Adipose tissue (tissue), 3 donors: Measurements from ENCODE around the gene TRIM9. TPM values are rescaled to one million over a fixed set of nuclear protein-coding genes. Genes with fewer than 3 reads are reported as not detected.
"Not testable (repeated sequence)": the region's sequence is repeated elsewhere in the genome, so short reads cannot be mapped to it uniquely, and the experiment has no call there.

Experiments
- H3K27ac ChIP-seq: one replicate; pipeline ENCODE4 v1.5.1; 2013; ENCODE audit warnings: low read depth, low read length
- WGBS, 3 donors: extraction: QIAGEN DNeasy Blood & Tissue Kit; methylation state at CpG; one replicate each; pipeline ENCODE4 v1.1.7; 2013; 5-methylcytosine and 5-hydroxymethylcytosine counted together
- polyA plus RNA-seq, 3 donors: library from polyadenylated mRNA; stranded (reverse); fragments of 200-250 nt; gene quantifications; one replicate each; pipeline ENCODE4 v1.2.3, GENCODE V29; 2013
- donor health status: healthy with polysubstance abuse.
- donor health status: Bipolar disorder and iron deficiency.
- donor health status: healthy.

Gene TRIM9
- polyA plus RNA-seq, 3 donors, result 0.30 to 1.0 (median 0.41) TPM

- WGBS, 3 donors, result 78 to 84% (median 83%) methylated on average over 2 of the region's 2 CpGs
These were observed 110.7 kb downstream of the TRIM9 start for GRCh38 chr14:50984036-50984710.

GRCh38 chr14:50979941-50980850 is 114.7 kb downstream of the TRIM9 start:
- H3K27ac ChIP-seq, result no peak overlapping the region
- 41 to 67% (median 64%) methylated on average over 5 of the region's 5 CpGs for WGBS, 3 donors

More at GRCh38 chr14:50984036-50984710, 110.7 kb downstream of the TRIM9 start:
- H3K27ac ChIP-seq, result no peak overlapping the region

GRCh38 chr14:50978888-50979287 is 116.0 kb downstream of the TRIM9 start:
- WGBS, 3 donors, result 89% methylated on average over 4 of the region's 4 CpGs

DNA sequence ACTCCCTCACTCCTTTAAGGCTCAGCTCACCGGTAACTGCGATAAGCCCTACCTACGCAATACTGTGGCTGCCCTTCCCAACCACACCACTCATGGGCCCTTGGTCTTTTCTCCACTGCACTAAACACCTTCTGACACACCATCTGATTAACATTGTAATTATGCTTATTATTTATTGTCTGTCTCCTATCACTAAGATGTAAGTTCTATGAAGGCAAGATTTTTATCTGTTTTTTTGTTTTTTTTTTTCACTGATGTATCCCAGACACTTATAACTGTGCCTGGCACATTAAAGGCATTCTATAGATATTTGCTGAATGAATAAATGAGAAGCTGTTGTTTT is 116.4 kb downstream of the TRIM9 start:
- WGBS, 3 donors, result 82 to 98% (median 88%) methylated on average over 3 of the region's 3 CpGs

More at GRCh38 chr14:50978888-50979287, 116.0 kb downstream of the TRIM9 start:
- H3K27ac ChIP-seq, result no peak overlapping the region

GRCh38 chr14:50977863-50978528 is 116.9 kb downstream of the TRIM9 start:
- WGBS, 3 donors, result 82 to 90% (median 83%) methylated on average over 3 of the region's 3 CpGs
- H3K27ac ChIP-seq, result no peak overlapping the region

More for the DNA sequence above, 116.4 kb downstream of the TRIM9 start:
- no peak overlapping the region for H3K27ac ChIP-seq

DNA sequence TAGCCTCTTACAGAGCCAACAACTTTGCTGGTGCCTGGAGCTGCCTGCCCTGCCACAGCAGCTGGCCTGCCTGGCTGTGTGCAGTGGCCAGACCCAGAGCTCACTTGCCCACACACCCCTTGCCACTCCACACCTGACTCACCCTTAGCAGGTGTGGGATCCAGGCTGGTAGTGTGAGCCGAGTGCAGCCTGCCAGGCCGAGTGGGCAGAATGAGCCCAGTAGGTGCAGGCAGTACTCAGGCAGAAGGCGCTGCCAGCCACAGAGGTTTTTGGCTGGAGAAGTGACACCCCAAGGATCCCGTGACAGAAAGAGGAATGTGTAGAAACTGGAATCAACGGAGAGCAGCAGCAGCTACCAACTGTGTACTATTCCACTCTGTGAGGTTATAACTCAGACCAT is 120.8 kb downstream of the TRIM9 start:
- WGBS, 3 donors, result 88 to 92% (median 89%) methylated on average over 5 of the region's 5 CpGs

DNA sequence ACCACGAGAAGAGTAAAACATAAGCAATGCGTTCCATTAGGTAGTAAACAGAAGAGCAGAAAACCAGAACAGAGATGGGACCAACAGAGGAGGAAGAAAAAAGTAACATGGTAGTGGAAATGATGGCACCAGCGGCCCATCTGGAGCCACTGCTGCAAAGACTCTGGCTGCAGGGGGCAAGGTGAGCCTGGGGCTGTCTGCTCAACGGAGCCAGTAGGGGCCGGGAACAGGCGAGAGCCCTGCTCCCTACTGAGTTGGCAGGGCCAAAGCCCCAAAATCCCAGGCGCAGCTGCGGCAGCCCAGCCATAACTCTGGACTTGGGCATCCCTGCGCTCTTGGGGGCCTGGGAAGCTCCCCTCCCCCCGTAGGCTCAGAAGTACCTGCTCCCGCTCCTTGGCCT is 122.2 kb downstream of the TRIM9 start:
- H3K27ac ChIP-seq, result no peak overlapping the region
- WGBS, 3 donors, result 91 to 97% (median 95%) methylated on average over 11 of the region's 11 CpGs

More for the DNA sequence above, 120.8 kb downstream of the TRIM9 start:
- no peak overlapping the region for H3K27ac ChIP-seq

- 86 to 90% (median 87%) methylated on average over 6 of the region's 6 CpGs for WGBS, 3 donors
- no peak overlapping the region for H3K27ac ChIP-seq
These were observed 123.8 kb downstream of the TRIM9 start for GRCh38 chr14:50970886-50971781.

GRCh38 chr14:50967790-50968189 is 127.1 kb downstream of the TRIM9 start:
- 25 to 69% (median 37%) methylated on average over 2 of the region's 2 CpGs for WGBS, 3 donors
- no peak overlapping the region for H3K27ac ChIP-seq

- 63 to 79% (median 69%) methylated on average over 3 of the region's 3 CpGs for WGBS, 3 donors
- H3K27ac ChIP-seq, result no peak overlapping the region
These were observed 127.8 kb downstream of the TRIM9 start for GRCh38 chr14:50967103-50967502.

DNA sequence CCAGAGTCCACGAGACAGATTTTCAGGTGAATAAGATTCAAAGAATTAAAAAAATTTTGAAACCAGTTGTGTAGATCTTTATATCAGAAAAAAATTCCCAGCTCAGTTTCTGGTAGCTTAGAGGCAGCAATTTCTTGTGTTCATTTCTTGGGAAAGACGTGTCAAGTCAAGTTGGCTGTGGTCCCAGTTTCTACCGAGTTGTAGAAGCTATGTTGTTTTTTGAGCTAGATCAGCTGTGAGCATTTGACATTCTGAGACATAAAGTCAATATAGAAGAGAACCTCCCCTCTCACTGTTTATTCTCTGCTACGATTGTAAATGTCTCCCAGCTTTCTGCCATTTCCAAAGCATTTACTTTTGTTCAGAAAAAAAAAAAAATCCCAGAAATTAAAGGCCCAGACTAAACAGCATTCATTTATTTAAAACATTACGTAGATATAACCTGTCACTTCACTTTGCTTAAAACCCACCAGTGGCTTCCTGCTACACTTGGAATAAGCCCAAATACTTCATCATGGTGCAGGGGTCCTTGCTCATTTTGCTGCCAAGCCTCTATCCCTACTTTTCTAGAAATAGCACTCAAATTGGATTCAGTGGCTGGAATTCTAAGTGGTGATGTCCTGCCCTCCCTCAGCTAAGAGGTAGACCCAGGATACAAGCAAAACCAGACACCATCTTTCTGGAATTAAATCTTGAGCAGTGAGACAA is 130.1 kb downstream of the TRIM9 start:
- H3K27ac ChIP-seq, result no peak overlapping the region
- WGBS, 3 donors, result 18 to 34% (median 29%) methylated on average over 5 of the region's 5 CpGs

DNA sequence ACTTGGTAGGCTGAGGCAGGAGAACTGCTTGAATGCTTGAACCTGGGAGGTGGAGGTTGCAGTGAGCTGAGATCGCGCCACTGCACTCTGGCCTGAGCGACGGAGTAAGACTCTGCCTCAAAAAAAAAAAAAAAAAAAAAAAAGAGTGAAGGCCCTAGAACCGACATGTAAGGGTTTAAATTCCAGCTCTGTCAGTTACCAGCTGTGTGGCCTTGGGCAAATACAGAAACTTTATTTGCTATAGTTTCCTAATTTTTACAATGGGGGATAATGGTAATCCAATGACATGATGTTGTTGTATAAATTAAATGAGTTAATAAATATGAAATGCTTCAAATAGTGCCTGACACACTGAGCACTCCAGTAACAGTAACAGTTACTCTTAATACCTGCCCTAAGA is 131.0 kb downstream of the TRIM9 start:
- no peak overlapping the region for H3K27ac ChIP-seq

DNA sequence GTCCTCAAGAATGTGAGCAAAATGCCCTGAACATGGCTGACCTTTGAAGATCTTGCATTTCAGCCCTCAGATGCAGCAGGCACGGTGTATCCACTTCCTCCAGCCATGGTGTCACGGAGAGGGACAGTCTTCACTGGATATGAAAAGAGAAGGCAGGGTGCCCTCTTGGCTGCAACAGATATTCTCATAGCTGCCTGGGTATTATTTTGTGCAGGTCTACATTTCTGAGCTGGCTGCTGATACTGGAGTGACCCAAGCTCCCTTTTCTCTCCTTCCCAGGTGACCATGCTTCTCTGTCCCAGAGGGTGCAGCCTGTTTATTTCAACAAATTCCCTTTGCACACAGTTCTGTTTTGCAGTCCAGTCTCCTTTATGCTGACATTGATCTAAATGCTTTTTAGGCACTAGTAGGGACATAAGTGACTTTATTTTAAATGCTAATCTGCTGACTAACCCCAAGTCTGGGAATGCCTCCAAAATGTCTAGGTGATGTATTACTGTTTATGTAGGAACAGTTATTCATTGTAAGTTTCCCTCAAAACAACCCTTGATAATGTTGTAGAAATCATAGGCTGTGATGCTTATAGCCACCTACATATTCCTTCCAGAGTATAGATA is 133.2 kb downstream of the TRIM9 start:
- WGBS, 3 donors, result 14 to 47% (median 31%) methylated on average over 2 of the region's 2 CpGs
- no peak overlapping the region for H3K27ac ChIP-seq

More for the DNA sequence above, 131.0 kb downstream of the TRIM9 start:
- WGBS, 3 donors, result 91 to 98% (median 98%) methylated on average over 5 of the region's 5 CpGs

- 31 to 87% (median 48%) methylated on average over 3 of the region's 3 CpGs for WGBS, 3 donors
- no peak overlapping the region for H3K27ac ChIP-seq
These were observed 137.6 kb downstream of the TRIM9 start for GRCh38 chr14:50957296-50957695.

DNA sequence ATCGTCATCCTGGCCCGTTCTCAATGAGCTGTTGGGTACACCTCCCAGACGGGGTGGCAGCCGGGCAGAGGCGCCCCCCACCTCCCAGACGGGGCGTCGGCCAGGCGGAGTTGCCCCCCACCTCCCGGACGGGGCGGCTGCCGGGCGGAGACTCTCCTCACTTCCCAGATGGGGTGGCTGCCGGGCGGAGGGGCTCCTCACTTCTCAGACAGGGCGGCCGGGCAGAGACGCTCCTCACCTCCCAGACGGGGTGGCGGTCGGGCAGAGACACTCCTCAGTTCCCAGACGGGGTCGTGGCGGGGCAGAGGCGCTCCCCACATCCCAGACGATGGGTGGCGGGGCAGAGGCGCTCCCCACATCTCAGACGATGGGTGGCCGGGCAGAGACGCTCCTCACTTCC is 138.5 kb downstream of the TRIM9 start:
- not testable (repeated sequence) for H3K27ac ChIP-seq
- WGBS, 3 donors, result 94 to 97% (median 95%) methylated on average over 21 to 32 of the region's 32 CpGs

DNA sequence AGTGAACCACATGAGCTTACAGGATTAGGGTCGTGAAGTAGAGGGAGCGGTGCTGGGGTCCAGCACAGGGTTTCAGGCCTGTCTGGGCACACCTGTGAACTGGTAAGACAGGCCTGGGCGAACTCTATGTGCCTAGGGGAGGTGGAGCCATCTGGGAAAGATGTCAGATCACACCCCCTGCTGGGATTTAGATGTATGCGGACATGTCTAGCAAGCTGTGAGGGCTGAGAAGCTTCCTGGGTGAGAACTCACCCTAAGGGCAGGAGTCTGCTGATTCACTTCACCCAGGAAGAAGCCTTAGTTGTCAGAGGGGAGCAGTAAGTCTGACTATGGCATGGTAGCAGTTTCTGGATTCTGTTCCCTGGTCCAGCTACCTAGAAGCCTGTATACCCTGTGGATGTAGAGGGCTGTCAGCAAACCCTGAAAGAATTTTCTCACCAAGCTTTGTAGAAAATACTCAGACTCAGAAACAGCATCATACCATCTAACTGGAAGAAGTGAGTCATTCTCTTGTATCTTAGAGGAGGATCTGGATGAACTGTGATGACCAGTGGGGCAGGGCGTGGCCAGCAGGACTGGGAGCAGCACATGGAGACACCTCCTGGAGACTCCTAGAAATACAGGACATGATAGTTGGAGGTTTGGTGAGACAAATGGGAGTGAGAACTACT is 139.4 kb downstream of the TRIM9 start:
- 80 to 86% (median 83%) methylated on average over 5 of the region's 5 CpGs for WGBS, 3 donors
- H3K27ac ChIP-seq, result no peak overlapping the region
